ENCODE measurements around the gene CACNA1C. TPM values are rescaled to one million over a fixed set of nuclear protein-coding genes. Genes with fewer than 3 reads are reported as not detected.

Gene CACNA1C
- total and polyA plus RNA-seq, 2 of the 4 experiments (the other 2 are of a cell fraction) = 1.6 to 2.6 TPM

DNA sequence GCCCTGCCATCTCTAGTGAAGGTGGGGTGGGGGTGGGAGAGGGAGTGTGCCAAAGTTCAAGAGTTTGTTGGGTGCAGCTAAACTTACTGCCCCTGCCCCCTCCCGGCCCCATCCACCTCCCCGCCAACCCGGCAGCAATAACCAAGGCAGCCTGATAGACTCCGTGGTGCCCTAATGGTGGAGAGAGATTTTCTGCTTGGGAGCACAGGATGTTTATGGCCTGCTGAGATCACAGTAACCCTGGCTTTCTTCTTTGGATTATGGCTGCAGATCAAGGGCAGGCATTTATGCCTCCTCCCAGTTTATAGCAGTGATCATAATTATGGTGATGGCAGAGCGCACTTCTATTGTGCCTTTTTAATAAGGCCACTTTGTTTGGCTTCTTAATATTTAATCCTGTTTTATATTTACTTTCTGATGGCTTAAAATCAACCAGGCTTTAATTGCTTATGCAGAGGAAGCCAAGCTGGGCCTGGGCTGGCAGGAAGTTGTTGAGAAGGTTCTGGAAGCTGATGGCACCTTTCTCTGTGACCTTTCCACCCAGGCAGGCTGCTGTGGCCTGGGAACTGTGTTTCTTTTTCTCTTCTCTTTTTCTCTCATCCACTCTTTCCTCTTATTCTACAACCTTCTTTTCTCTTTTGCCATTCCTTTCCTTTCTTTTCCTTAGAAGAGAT lies 485.2 kb downstream of the CACNA1C start:
- H2AFZ ChIP-seq (replicated peaks; ENCODE audit: low read length, poor library complexity) = no peak overlapping the region
- H3K18ac ChIP-seq (ENCODE audit: low read depth, low read length) = no peak overlapping the region
- H3K27me3 ChIP-seq (ENCODE audit: control insufficient read depth, insufficient read depth, low read length) = no peaks in the 10 kb centered on the region
- no peaks in the 10 kb centered on the region; the same call in 1 of the 2 replicates for H3K9me1 ChIP-seq (ENCODE audit: insufficient read depth, low read length)
- no peak overlapping the region for H2AK5ac ChIP-seq (ENCODE audit: low read depth, low read length)
- no peak overlapping the region for H3K14ac ChIP-seq (replicated peaks; ENCODE audit: low read depth, low read length)
- in situ Hi-C loops (cut with MboI; ENCODE audit: low sequenced_read_pairs) (no loop called here), dilution Hi-C loops (cut with HindIII; ENCODE audit: low sequenced_read_pairs, unreplicated experiment) (no loop called here), intact Hi-C loops (cut with micrococcal nuclease) (no loop called here)
- H3K4me2 ChIP-seq (ENCODE audit: low read depth, low read length) = no peak overlapping the region
- no peak overlapping the region for H3K56ac ChIP-seq (ENCODE audit: extremely low read depth, insufficient read depth, low read length)
- H3K36me3 ChIP-seq (ENCODE audit: control insufficient read depth, insufficient read depth, low read length) = peaks cover 9% of the 10 kb centered on the region
- no peak overlapping the region for H2BK20ac ChIP-seq (ENCODE audit: low read depth, low read length)
- no peak overlapping the region for H4K5ac ChIP-seq (ENCODE audit: low read depth, low read length)
- no peaks in the 10 kb centered on the region for H3K9me3 ChIP-seq (ENCODE audit: control insufficient read depth, insufficient read depth, low read length)
- CTCF ChIA-PET = interaction anchor here (0.6 kb wide), 1 partner anchor 238 kb away, joined by 3 read pairs; no protein-coding TSS in a partner anchor
- H4K8ac ChIP-seq (ENCODE audit: low read depth in 2 of 2, low read length in 2 of 2) = no peak overlapping the region
- no peak overlapping the region for H3K4ac ChIP-seq (ENCODE audit: low read depth, low read length)
- no peak overlapping the region for H3K9ac ChIP-seq (ENCODE audit: low read depth, low read length)
- H2BK5ac ChIP-seq (ENCODE audit: low read depth, low read length, poor library complexity, severe bottlenecking) = no peak overlapping the region
- H3K27ac ChIP-seq (ENCODE audit: insufficient read depth, low read length) = no peak overlapping the region
- TF ChIP-seq CHD1 (IDR thresholded peaks at IDR 0.05; ENCODE audit: low read depth, low read length) = no peak
- TF ChIP-seq, protein P1, sequence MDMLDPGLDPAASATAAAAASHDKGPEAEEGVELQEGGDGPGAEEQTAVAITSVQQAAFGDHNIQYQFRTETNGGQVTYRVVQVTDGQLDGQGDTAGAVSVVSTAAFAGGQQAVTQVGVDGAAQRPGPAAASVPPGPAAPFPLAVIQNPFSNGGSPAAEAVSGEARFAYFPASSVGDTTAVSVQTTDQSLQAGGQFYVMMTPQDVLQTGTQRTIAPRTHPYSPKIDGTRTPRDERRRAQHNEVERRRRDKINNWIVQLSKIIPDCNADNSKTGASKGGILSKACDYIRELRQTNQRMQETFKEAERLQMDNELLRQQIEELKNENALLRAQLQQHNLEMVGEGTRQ (IDR thresholded peaks at IDR 0.05; ENCODE audit: low read depth, low read length) = no peak
- TF ChIP-seq, protein P2, sequence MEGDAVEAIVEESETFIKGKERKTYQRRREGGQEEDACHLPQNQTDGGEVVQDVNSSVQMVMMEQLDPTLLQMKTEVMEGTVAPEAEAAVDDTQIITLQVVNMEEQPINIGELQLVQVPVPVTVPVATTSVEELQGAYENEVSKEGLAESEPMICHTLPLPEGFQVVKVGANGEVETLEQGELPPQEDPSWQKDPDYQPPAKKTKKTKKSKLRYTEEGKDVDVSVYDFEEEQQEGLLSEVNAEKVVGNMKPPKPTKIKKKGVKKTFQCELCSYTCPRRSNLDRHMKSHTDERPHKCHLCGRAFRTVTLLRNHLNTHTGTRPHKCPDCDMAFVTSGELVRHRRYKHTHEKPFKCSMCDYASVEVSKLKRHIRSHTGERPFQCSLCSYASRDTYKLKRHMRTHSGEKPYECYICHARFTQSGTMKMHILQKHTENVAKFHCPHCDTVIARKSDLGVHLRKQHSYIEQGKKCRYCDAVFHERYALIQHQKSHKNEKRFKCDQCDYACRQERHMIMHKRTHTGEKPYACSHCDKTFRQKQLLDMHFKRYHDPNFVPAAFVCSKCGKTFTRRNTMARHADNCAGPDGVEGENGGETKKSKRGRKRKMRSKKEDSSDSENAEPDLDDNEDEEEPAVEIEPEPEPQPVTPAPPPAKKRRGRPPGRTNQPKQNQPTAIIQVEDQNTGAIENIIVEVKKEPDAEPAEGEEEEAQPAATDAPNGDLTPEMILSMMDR (conservative IDR thresholded peaks at IDR 0.05; ENCODE audit: low read depth, low read length) = no peak
- no peak for TF ChIP-seq POLR2A (IDR thresholded peaks at IDR 0.05; ENCODE audit: low read depth, low read length)
- TF ChIP-seq, protein P3, sequence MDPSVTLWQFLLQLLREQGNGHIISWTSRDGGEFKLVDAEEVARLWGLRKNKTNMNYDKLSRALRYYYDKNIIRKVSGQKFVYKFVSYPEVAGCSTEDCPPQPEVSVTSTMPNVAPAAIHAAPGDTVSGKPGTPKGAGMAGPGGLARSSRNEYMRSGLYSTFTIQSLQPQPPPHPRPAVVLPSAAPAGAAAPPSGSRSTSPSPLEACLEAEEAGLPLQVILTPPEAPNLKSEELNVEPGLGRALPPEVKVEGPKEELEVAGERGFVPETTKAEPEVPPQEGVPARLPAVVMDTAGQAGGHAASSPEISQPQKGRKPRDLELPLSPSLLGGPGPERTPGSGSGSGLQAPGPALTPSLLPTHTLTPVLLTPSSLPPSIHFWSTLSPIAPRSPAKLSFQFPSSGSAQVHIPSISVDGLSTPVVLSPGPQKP (IDR thresholded peaks at IDR 0.05; ENCODE audit: borderline replicate concordance, low read depth, low read length) = no peak
- TF ChIP-seq RFX5 (IDR thresholded peaks at IDR 0.05; ENCODE audit: low read depth, low read length) = no peak
- TF ChIP-seq RCOR1 (IDR thresholded peaks at IDR 0.05; ENCODE audit: insufficient replicate concordance, low read length) = no peak
- TF ChIP-seq MAZ (IDR thresholded peaks at IDR 0.05; ENCODE audit: borderline replicate concordance, low read depth, low read length) = no peak
- no peaks in the 10 kb centered on the region for H3K4me1 ChIP-seq (ENCODE audit: control insufficient read depth, insufficient read depth, low read length)
- H4K20me1 ChIP-seq (ENCODE audit: insufficient read depth, low read length) = no peaks in the 10 kb centered on the region
- no peak for DNase-seq
- H3K79me1 ChIP-seq (ENCODE audit: low read depth in 1 of 2, low read length in 2 of 2) = no peaks in the 10 kb centered on the region
- ATAC-seq (ENCODE audit: low read depth) = no peak
- H2AK9ac ChIP-seq (replicated peaks; ENCODE audit: low read depth, low read length, poor library complexity) = no peak overlapping the region
- H3K4me3 ChIP-seq (ENCODE audit: insufficient read depth, low read depth, low read length) = no peak overlapping the region
- no peak overlapping the region for H2BK15ac ChIP-seq (ENCODE audit: low read depth, low read length)
- no TSS peak for BruUV-seq (replicated peaks)
- WGBS, 2 experiments (ENCODE audit: extremely low coverage in 2 of 2, insufficient read length in 1 of 2) = no CpG with 5 or more reads among the region's 5 CpGs
- H2BK120ac ChIP-seq (ENCODE audit: low read depth, low read length) = no peak overlapping the region
- H4K91ac ChIP-seq (ENCODE audit: insufficient read depth, low read depth, low read length) = no peak overlapping the region
- POLR2A ChIA-PET (ENCODE audit: unreplicated experiment) = no interaction called here
- no peak overlapping the region for H3K23ac ChIP-seq (ENCODE audit: low read depth, low read length)

All from IMR-90 (cell line).